GM18951 (cell line): ENCODE data around the gene ADGRB2.

Experiments used
- POLR2A ChIP-seq: IDR thresholded peaks from 4 replicates; pipeline ENCODE4 v1.6.1; 2011; ENCODE audit warnings: mild to moderate bottlenecking; ENCODE audit not compliant: insufficient read length, insufficient read depth; ENCODE audit errors: extremely low read depth
- in situ Hi-C: fragments of 300-500 bp; cut with MboI; formaldehyde crosslinking; loops from one replicate; pipeline ENCODE4 v1.12.0; 2022; ENCODE audit warnings: low sequenced_read_pairs, mixed read lengths, inconsistent platforms; ENCODE audit not compliant: unreplicated experiment

The ADGRB2 gene

GRCh38 chr1:31790641-31791091 lies 26.5 kb upstream of the ADGRB2 start:
- TF ChIP-seq POLR2A = no peak
- in situ Hi-C loops = no loop called here

- in situ Hi-C loops = no loop called here
- TF ChIP-seq POLR2A = no peak
These were observed 26.0 kb upstream of the ADGRB2 start for GRCh38 chr1:31790140-31790539.

- in situ Hi-C loops = loop anchor here (5.0 kb wide), 1 partner anchor 122 kb away; no protein-coding TSS in a partner anchor
- TF ChIP-seq POLR2A = no peak
These were observed 25.3 kb upstream of the ADGRB2 start for GRCh38 chr1:31789259-31790065.

GRCh38 chr1:31788825-31789256 lies 24.7 kb upstream of the ADGRB2 start:
- TF ChIP-seq POLR2A = no peak

GRCh38 chr1:31788138-31788824 lies 24.1 kb upstream of the ADGRB2 start:
- in situ Hi-C loops = loop anchor here (5.0 kb wide), 1 partner anchor 121 kb away; no protein-coding TSS in a partner anchor
- TF ChIP-seq POLR2A = peak; percentile 70

More at GRCh38 chr1:31788825-31789256, 24.7 kb upstream of the ADGRB2 start:
- in situ Hi-C loops = loop anchor here (5.0 kb wide), 1 partner anchor 122 kb away; no protein-coding TSS in a partner anchor

GRCh38 chr1:31787786-31788137 lies 23.6 kb upstream of the ADGRB2 start:
- TF ChIP-seq POLR2A = no peak
- in situ Hi-C loops = loop anchor here (5.0 kb wide), 1 partner anchor 120 kb away; no protein-coding TSS in a partner anchor

GRCh38 chr1:31787261-31787660 lies 23.1 kb upstream of the ADGRB2 start:
- no peak for TF ChIP-seq POLR2A
- in situ Hi-C loops = loop anchor here (5.0 kb wide), 1 partner anchor 120 kb away; no protein-coding TSS in a partner anchor

GRCh38 chr1:31786366-31787060 lies 22.4 kb upstream of the ADGRB2 start:
- in situ Hi-C loops = loop anchor here (5.0 kb wide), 1 partner anchor 119 kb away; no protein-coding TSS in a partner anchor
- TF ChIP-seq POLR2A = no peak

- TF ChIP-seq POLR2A = no peak
- in situ Hi-C loops = loop anchor here (5.0 kb wide), 1 partner anchor 119 kb away; no protein-coding TSS in a partner anchor
These were observed 21.8 kb upstream of the ADGRB2 start for GRCh38 chr1:31785947-31786290.

- in situ Hi-C loops = loop anchor here (5.0 kb wide), 1 partner anchor 118 kb away; no protein-coding TSS in a partner anchor
- no peak for TF ChIP-seq POLR2A
These were observed 21.1 kb upstream of the ADGRB2 start for GRCh38 chr1:31785020-31785946.

GRCh38 chr1:31784356-31785019 lies 20.3 kb upstream of the ADGRB2 start:
- no peak for TF ChIP-seq POLR2A

More at GRCh38 chr1:31784356-31785019, 20.3 kb upstream of the ADGRB2 start:
- in situ Hi-C loops = loop anchor here (5.0 kb wide), 1 partner anchor 117 kb away; no protein-coding TSS in a partner anchor
